ENCODE measurements around the gene ATG101. TPM values are rescaled to one million over a fixed set of nuclear protein-coding genes. Genes with fewer than 3 reads are reported as not detected.

The ATG101 gene
- total RNA-seq, 1 donor from 2014 or later = 19.8 TPM

- H3K4me3 ChIP-seq = no peak overlapping the region
- Mint-ChIP-seq H3K9me3 (no peaks in the 10 kb centered on the region), H3K36me3 (peaks cover 6% of the 10 kb centered on the region), H3K4me1 (peaks cover 11% of the 10 kb centered on the region), H3K27me3 (ENCODE audit: insufficient read depth, low read depth) (peaks cover 4% of the 10 kb centered on the region), H3K4me3 (no peak overlapping the region), H3K27ac (no peak overlapping the region)
- peaks cover 33% of the 10 kb centered on the region for H4K20me1 ChIP-seq (ENCODE audit: low read depth)
- no peaks in the 10 kb centered on the region for H3K9me3 ChIP-seq (ENCODE audit: low read depth)
- H3K27me3 ChIP-seq = peaks cover 14% of the 10 kb centered on the region
- no peaks in the 10 kb centered on the region for H3K4me1 ChIP-seq
- H3K4me2 ChIP-seq = no peak overlapping the region
- no peaks in the 10 kb centered on the region for H3K79me2 ChIP-seq (ENCODE audit: low read depth)
- H3F3A ChIP-seq (ENCODE audit: low read depth) = peaks cover 6% of the 10 kb centered on the region
- H3K9ac ChIP-seq = no peak overlapping the region
- no peak overlapping the region for H3K27ac ChIP-seq
- no peak for DNase-seq (ENCODE audit: low spot score)
- no peak for TF ChIP-seq EZH2 (IDR thresholded peaks at IDR 0.05)
- TF ChIP-seq CTCF (IDR thresholded peaks at IDR 0.05) = no peak
- no peak for TF ChIP-seq EZH2phosphoT487 (IDR thresholded peaks at IDR 0.05)
- no peaks in the 10 kb centered on the region for H3K36me3 ChIP-seq
- H2AFZ ChIP-seq (replicated peaks) = no peak overlapping the region
These were observed 26.2 kb upstream of the ATG101 start for GRCh38 chr12:52043386-52044212.

- Histone ChIP-seq H3K4me3 (no peak overlapping the region), H3K9me3 (ENCODE audit: low read depth) (no peaks in the 10 kb centered on the region), H3K36me3 (no peaks in the 10 kb centered on the region), H3K79me2 (ENCODE audit: low read depth) (no peaks in the 10 kb centered on the region), H3K4me1 (no peaks in the 10 kb centered on the region), H3K27me3 (peaks cover 15% of the 10 kb centered on the region), H4K20me1 (ENCODE audit: low read depth) (peaks cover 25% of the 10 kb centered on the region), H3K27ac (no peak overlapping the region), H3F3A (ENCODE audit: low read depth) (no peaks in the 10 kb centered on the region), H2AFZ (replicated peaks) (no peak overlapping the region), H3K4me2 (no peak overlapping the region), H3K9ac (no peak overlapping the region)
- TF ChIP-seq CTCF (IDR thresholded peaks at IDR 0.05) (no peak), EZH2phosphoT487 (IDR thresholded peaks at IDR 0.05) (no peak), EZH2 (IDR thresholded peaks at IDR 0.05) (no peak)
- Mint-ChIP-seq H3K4me1 (peaks cover 7% of the 10 kb centered on the region), H3K36me3 (peaks cover 10% of the 10 kb centered on the region), H3K4me3 (no peak overlapping the region), H3K27ac (no peak overlapping the region), H3K27me3 (ENCODE audit: insufficient read depth, low read depth) (peaks cover 8% of the 10 kb centered on the region), H3K9me3 (no peaks in the 10 kb centered on the region)
- DNase-seq (ENCODE audit: low spot score) = no peak
These were observed 25.3 kb upstream of the ATG101 start for GRCh38 chr12:52044292-52044983.

GRCh38 chr12:52045794-52046199 lies 24.0 kb upstream of the ATG101 start:
- peaks cover 8% of the 10 kb centered on the region for H3F3A ChIP-seq (ENCODE audit: low read depth)
- no peaks in the 10 kb centered on the region for H3K36me3 ChIP-seq
- H3K9ac ChIP-seq = no peak overlapping the region
- H3K36me3 Mint-ChIP-seq = peaks cover 12% of the 10 kb centered on the region
- H3K4me1 ChIP-seq = peaks cover 5% of the 10 kb centered on the region
- H3K27ac Mint-ChIP-seq = no peak overlapping the region
- H3K4me1 Mint-ChIP-seq = peaks cover 14% of the 10 kb centered on the region
- peaks cover 29% of the 10 kb centered on the region for H3K27me3 ChIP-seq
- no peak overlapping the region for H3K4me3 Mint-ChIP-seq
- H3K9me3 ChIP-seq (ENCODE audit: low read depth) = no peaks in the 10 kb centered on the region
- no peak overlapping the region for H2AFZ ChIP-seq (replicated peaks)
- peaks cover 15% of the 10 kb centered on the region for H3K27me3 Mint-ChIP-seq (ENCODE audit: insufficient read depth, low read depth)
- TF ChIP-seq EZH2 (IDR thresholded peaks at IDR 0.05) (no peak), CTCF (IDR thresholded peaks at IDR 0.05) (no peak), EZH2phosphoT487 (IDR thresholded peaks at IDR 0.05) (no peak)
- DNase-seq (ENCODE audit: low spot score) = no peak
- H3K4me3 ChIP-seq = no peak overlapping the region
- peaks cover 11% of the 10 kb centered on the region for H4K20me1 ChIP-seq (ENCODE audit: low read depth)
- no peaks in the 10 kb centered on the region for H3K9me3 Mint-ChIP-seq
- no peak overlapping the region for H3K27ac ChIP-seq
- no peak overlapping the region for H3K4me2 ChIP-seq
- H3K79me2 ChIP-seq (ENCODE audit: low read depth) = no peaks in the 10 kb centered on the region

All from neural progenitor cell (in vitro differentiated cells).